ENCODE measurements around the gene IQGAP2.
"Not testable (repeated sequence)": the region's sequence is repeated elsewhere in the genome, so short reads cannot be mapped to it uniquely, and the experiment has no call there.

The IQGAP2 gene

DNA sequence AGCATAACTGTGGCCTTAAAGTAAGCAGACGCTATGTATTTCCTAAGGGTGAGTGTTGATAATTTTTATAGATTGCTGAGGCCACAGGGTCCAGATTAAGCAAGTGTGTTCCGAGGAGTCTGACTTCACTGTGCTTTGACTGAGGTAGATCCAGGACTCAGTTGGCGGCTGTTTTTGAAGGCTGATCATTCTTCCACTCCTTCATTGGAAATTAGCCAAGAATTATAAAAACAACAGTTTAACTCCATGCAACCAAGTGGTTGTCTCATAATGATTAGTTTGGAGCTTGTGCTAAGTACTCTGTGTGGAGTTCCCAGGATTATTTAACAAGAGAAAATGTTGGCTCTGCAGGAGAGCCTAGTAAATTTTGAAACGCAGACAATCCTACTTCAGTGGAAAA lies 19.1 kb downstream of the IQGAP2 start:
- DNase-seq, result no peak

DNA sequence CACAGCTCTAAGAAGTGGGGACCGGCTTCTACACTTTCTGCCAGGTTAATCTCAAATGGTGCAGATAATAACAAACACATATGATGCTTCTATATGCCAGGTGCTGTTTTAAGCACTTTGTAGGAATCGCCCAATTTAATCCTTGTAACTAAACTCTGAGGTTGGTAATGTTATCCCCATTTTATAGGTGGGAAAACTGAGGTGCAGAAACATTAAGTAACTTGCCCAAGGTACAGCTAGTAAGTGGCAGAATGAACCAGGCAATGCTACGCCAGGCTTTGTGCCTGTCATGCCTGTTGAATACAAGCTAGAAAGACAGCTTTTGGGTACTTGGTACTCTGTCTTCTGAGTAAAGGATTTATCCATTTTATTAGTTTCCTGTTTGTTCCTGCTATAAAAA lies 19.7 kb downstream of the IQGAP2 start:
- DNase-seq, result no peak

DNA sequence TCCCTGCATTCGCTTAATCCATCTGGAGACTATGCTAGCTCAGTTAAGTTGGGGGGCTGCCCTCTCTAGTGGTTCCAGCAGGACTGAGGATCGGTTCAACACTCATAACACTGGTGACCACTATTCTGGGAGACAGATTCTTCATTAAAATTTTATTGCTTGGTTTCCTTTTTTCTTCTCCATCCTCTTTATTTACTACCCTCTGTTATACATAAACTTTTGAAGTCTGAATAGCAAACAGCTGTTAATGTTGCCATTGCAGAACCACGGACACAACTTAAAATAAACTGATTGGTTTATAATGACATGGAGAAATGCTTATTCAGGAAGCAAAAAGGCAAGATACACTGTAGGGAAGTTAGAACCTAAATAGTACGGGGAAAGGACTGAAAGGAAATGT lies 22.1 kb downstream of the IQGAP2 start:
- no peak for DNase-seq

DNA sequence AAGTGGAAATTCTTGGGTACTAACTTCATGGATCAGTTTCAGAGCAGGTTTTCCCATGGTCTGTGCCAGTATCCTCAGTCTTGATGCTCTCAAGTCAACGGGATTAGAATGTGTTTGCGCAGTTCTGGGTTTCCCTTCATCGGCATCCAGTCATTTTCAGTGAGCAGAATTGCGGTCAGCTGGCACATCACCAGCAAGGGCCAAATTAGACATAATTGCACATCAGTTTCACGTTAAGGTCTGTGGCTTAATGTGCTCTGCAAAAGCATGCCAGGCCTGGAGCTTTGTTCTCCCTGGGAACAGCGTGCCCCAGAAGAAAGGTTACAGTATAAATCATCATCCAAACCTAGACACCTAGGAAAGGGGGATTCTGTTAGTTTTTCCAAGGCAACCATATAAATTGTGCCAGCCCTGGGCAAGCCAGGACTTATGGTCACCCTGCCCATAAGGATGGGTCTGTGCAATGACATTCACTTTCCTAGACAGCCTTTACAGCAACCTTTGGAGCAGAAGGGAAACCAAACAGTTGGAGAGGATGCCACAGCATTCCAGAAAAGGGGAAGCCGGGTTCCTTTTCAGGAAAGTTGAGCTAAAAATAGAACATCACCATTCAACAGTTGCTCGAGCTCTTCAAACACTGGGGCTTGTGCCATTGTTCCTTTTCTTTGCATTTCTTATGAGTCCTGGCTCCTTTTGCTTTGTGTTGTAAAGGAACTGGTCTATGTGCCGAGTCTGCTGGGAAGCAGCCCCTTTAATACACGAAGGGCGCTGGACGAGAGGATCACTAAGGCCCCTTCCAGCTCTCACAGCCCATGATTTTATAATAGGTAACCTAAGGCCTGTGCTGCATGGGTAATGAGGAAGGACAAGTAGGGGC lies 23.1 kb downstream of the IQGAP2 start:
- no peak for DNase-seq

DNA sequence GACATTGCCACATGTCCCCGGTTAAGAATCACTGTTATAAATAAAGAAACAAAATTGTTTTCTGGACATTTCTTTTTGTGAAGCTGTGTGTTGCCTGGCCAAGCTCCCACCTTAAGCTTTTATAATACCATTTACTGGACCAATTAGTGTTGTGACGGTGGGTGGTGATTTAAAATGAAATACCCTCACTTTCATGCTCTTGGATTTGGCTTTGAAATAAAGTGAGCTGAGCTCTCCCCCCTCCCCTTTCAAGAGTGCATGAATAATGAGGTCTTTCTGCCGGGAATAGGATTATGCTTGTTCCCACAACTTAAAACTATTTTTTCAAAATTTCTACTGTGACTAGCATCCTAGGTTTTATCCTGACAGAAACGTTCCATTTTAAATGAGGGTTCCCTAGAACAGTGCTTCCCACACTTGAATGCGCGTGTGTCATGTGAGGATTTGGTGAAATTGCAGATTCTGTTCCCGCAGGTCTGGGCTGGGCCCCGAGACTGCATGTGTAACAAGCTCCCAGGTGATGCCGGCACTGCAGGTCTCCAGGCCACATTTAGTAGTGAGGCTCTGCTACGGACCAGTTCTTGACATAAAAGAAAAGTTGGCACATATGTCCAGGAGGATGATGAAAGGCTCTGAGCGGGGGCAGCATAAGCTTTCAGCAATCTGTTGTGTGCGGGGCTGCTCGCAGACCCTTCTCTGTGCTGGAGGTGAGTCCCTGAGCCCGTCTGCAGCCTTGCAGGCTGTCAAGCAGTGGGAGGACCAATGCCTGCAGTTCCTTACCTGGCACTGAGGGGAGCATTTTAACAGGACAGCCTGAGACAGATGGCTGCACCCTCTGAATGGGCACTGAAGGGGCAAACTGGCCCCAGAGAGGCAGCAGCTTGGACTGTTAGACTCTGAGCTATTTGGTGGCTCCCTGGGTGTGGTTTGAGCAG lies 24.4 kb downstream of the IQGAP2 start:
- DNase-seq, result no peak

DNA sequence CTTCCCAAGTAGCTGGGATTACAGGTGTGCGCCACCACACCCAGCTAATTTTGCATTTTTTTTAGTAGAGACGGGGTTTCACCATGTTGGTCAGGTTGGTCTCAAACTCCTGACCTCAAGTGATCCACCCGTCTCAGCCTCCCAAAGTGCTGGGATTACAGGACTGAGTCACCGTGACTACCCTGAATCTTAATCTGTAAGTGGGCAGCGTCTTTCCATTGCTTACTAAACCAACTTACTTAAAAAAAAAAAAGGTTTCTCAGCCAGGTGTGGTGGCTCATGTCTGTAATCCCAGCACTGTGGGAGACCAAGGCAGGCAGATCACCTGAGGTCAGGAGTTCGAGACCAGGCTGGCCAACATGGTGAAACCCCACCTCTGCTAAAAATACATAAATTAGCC lies 25.5 kb downstream of the IQGAP2 start:
- not testable (repeated sequence) for DNase-seq

DNA sequence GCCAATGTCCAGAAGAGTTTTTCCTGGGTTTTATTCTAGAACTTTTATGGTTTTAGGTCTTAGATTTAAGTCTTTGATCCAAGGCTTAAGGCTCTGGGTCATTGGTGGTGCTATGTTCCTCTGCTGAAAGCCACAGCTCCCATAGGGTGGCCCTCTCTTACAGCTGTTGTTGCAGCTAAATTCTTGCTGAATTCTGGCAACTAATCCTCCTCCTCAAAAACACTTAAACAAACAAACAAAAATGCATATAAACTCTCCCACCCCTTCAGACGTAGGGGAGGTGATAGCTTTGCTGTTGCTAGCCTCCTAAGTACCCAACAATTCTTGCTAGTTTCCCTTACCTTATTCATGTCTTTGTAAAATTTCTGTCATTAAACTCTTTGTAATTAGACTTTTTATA lies 30.2 kb downstream of the IQGAP2 start:
- no peak for DNase-seq

DNA sequence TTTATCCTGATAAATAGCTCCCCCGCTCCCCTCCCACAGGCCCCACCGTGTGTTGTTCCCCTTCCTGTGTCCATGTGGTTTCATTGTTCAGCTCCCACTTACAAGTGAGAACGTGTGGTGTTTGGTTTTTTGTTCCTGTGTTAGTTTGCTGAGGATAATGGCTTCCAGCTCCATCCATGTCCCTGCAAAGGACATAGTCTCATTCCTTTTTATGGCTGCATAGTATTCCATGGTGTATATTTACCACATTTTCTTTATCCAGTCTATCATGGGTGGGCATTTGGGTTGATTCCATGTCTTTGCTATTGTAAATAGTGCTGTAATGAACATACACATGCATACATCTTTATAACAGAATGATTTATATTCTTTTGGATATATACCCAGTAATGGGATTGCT lies 34.4 kb downstream of the IQGAP2 start:
- not testable (repeated sequence) for DNase-seq

DNA sequence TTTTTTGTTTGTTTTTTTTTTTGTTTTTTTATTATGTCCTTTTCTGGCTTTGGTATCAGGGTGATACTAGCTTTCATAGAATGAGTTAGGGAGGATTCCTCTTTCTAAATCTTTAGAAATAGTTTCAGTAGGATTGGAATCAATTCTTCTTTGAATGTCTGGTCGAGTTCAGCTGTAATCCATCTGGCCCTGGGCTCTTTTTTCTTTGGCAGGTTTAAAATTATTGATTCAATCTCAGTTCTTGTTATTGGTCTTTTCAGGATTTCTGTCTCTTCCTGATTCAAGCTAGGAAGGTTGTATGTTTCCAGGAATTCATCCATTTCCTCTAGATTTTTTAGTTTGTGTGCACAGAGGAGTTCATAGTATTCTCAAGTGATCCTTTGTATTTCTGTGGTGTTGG lies 34.9 kb downstream of the IQGAP2 start:
- DNase-seq, result no peak

DNA sequence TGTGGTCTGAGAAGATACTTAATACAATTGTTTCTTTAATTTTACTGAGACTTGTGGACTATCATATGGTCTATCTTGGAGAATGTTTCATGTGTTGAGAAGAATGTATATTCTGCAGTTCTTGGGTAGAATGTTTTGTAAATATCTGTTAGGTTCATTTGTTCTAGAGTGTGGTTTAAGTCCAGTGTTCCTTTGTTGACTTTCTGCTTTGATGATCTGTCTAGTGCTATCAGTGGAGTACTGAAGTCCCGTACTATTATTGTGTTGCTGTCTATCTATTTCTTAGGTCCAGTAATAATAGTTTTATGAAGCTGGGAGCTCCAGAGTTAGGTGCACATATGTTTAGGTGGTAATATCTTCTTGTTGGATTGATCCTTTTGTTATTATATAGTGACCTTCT lies 36.1 kb downstream of the IQGAP2 start:
- no peak for DNase-seq

DNA sequence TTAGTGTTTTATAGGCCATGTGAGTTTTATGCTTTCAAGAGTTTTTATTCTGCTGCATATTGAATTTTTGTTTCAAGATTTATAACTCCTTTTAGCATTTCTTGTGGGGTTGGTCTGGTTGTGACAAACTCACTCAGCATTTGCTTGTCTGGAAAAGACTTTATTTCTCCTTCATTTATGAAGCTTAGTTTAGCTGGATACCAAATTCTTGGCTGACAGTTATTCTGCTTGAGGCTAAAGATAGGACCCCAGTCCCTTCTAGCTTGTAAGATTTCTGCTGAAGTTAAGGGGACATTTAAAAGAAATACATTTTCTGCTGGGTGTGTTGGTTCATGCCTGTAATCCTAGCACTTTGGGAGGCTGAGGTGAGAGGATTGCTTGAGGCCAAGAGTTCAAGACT lies 36.8 kb downstream of the IQGAP2 start:
- no peak for DNase-seq

DNA sequence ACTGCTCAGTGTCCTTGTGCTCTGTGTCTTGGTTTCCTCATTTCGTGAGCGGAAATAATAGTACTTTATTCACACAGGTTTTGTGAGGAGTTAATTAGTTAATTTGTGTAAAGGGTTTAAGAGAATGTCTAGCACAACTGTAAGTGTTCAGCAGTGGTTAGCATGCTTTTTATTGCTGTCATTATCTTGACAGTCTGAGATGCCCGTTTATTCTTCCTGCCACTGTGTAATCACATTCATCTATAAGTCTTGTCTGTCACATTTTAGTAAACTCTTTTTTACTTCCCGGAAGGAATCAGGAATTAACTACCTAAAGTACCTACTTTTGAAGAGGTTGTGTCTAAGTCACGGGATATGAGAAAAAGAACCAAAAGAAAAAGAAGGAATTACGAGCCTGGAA lies 38.0 kb downstream of the IQGAP2 start:
- DNase-seq, result no peak

DNA sequence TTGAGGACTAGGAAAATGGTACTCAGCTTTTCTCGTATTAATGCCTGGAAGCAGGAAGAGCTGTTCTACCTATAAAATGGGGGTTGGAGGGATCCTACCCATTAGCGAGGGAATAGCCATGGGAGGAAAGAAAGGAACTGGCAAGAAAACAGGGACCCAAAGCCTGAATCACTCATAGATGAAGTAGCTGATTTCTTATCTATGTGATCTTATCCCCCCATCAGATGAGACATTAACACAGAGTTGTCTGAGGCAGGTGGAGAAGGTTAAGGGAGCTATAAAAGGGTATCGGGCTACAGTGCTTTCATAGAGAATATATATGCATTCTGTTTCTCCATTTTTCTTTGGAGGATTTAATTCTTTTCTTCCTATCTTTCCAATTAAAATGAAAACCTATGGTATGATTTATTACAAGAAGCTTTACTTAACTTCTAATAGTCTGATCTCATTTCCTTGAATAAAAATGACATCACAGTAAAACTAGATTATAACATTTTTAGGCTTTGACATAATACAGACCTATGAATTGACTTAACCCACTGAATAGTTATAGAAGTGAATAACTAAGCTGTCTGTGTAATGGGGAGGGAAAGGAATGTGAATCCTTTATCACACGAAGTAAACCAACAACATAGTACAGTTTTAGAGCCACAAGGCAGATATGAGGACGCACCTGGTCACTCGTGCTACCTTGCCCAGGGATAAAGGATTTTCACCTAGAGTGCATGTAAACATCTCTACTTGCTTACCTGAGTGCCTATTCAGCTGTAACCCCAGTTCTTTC lies 39.0 kb downstream of the IQGAP2 start:
- no peak for DNase-seq

DNA sequence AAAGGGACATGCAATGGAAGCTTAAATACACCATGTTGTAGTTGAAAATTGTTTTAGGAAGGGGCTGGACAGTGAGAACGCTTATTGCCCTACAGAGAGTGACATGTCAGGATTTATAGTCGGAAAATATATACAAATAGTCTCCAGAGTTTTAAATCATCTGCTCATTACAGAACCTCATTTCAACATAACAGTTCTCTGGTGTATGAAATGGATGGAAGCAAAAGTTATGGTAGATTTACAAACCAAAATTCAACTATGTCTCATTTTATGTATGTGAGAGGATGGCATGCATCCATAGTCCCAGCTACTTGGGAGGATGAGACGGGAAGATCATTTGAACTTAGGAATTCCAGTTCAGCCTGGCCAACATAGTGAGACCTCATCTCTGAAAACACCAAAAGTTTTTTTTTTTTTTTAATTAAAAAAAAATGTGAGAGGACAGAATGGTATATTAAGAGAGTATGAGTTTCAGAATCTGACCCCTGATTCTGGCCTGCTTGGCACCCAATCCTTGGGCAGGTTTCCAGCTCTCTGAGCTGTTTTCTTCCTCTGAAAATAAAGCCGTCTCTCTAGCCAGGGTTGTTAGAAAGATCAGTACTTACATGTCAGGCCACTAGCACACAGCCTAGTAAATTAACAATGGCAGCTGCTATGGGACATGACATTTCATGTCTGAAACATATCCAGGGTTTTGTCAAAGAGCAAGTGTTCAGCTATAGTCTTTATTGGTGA lies 40.1 kb downstream of the IQGAP2 start:
- no peak for DNase-seq

DNA sequence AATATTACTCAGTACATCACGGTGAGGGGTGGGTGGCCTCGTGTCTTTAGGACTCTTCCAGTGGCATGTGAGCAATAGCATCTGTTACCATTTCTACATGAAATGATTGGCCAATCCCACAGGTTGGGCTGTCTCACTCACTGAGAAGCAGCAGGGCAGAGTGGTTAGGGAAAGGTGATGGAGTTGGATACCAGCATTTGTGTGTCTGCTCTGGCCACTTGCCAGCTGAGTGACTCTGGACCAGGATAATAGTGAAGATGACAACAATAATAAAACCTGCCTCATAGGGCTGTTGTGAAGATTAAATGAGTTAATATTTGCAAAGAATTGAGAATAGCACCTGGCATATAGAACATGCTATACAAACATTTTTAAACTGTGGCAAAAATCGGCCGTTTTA lies 42.0 kb downstream of the IQGAP2 start:
- no peak for DNase-seq

DNA sequence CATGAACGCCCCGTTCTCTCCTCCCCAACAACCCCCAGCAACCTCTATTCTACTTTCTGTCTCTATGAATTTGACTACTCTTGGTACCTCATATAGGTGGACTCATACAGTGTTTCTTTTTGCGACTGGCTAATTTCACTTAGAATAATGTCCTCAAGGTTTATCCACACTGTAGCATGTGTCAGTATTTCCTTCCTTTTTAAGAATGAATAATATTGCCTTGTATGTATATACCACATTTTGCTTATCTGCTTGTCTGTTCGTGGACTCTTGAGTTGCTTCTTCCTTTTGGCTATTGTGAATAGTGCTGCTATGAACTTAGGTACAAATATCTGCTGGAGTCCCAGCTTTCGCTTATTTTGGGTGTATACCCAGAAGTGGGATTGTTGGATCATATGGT lies 42.7 kb downstream of the IQGAP2 start:
- no peak for DNase-seq

DNA sequence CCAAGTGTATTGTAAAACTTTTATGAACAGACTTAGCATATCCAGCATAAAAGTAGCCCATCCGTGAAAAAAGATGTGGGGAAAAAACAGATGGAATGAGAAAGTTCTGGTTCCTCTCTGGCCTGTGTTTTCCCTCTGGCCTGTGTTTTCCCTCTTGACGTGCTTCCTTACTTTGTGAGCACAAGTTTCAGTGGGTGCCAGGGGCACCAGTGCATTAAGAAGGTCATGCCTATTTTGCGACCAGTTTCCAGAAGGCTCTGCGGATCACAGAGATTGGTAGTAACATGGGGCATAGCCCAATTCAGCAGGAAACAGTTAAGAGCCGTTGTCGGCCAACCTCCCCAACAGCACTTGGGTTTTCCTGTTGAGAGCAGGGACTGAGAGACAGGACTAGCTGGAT lies 43.7 kb downstream of the IQGAP2 start:
- no peak for DNase-seq

DNA sequence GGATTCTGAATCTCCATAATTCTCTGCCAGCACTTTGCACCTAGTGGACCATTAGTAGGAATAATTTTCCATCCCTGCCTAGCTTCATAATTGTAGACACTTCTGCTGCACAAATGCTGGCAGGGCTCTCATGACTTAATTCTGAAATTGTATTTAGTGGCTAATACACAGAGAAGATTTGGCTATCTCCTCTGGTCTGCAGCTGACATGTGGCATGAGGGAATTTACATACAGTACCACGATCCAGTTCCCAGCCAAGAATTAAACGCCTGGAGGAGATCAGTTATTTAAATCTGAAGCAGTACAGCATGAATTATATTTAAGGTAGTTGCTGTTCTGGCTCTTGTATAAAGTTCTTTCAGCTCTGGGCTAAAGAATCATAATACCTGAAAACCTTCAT lies 46.5 kb downstream of the IQGAP2 start:
- DNase-seq, result no peak

DNA sequence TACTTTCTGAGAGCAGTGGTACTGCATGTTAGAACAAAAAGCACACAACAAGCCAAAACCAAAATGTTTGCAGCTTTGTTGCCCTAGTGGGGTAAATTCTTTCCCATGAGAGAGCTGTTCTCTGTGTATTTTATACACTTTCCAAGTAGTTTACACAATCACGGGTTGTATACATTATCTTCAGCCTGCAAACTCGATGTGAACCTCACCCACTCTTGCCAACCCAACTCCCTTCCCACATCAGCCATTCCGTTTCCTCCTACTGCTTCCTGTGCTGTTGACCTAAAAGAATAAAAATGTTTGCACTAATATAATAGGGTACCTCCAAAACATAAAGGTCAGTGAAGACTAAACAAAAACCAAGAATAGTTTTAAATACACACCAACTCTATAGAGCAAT lies 47.0 kb downstream of the IQGAP2 start:
- DNase-seq, result no peak

DNA sequence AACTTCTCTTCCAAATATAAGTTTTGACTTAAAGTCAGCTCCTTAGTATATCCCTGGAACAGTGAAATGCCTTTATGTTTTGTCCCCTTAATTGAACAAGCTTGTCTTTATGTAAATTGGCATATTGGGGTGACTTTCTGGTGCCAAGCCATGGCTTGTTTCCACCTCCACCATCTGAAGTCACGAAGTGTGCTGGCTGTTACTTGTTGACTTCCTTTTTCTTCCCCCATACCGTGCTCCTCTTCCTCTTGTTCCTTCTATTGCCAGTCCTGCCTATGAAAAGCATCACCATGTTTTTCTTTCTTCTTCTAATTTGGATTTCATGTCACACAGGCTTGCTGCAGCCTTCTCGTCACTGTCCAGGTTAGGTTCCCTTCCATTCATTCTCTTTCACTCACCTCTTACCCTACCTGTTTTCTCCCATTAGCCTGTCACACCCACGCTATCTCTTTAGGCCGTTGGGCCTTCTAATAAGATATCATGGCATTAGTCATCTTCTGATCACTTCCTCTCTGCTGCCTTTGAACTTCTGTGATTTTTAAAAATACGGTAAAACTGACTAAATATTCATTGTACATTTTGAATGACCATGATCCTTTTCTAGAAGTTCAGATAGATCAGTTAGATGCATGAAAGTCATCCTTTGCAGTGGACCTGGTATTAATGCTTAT lies 48.1 kb downstream of the IQGAP2 start:
- DNase-seq, result no peak

DNA sequence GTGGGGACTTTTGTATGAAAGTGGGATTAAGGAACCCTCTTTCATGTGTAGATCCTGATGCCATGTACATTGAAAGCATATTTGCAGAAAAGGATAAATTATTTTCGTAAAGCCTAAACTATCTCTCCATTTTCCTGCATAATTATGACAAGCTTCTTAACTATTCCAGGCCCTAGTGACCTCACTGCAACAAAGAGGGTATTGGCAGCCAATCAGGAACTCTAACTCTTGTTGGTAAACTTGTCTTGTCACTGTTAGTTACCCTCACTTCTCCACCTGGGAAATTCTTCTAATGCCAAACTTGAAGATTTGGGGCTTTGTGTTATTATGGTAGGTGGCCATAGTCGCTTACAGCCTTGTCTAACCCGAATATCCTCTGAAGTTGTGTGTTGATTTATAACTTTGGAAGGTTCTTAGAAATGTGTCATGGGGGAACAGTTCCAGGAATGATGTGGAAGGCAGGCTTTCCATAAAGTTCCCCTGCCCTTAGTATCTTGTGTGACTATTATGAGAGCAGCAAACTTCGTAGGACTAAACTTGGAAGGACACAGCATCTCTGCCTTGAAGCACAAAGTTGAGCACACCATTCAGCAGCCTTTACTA lies 52.5 kb downstream of the IQGAP2 start:
- no peak for DNase-seq

DNA sequence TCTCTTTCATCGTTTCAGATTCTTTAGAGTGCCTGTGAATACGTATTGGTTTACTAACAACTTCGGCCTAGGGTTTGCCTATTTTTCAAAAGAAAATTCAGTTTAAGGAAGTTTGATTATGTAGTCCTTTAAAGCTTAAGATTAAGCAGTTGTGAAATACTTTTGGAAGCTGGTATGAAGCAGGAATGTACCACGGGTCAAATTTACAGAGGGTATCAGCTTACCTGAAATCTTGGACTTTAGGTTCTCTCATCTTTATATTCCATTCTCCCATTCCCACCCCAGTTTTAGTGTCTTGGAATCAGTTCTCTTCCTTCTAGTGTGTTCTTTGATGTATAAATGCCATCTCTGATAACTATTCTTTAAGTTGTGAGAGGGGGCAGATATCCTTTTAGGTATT lies 53.2 kb downstream of the IQGAP2 start:
- DNase-seq, result no peak
